Astrocyte (in vitro differentiated cells and primary cell): ENCODE measurements around the gene COQ9.

Experiments used
- EZH2 ChIP-seq: IDR thresholded peaks from 2 replicates; pipeline ENCODE4 v1.6.1; 2012; ENCODE audit warnings: mild to moderate bottlenecking, low read length, inconsistent platforms; ENCODE audit not compliant: insufficient read depth
- TF ChIP-seq, protein P1 (sequence below): IDR thresholded peaks from 2 replicates; pipeline ENCODE4 v1.5.1; 2011; ENCODE audit warnings: low read depth, mild to moderate bottlenecking, inconsistent platforms, low read length, moderate library complexity; ENCODE audit not compliant: insufficient read depth

DNA sequence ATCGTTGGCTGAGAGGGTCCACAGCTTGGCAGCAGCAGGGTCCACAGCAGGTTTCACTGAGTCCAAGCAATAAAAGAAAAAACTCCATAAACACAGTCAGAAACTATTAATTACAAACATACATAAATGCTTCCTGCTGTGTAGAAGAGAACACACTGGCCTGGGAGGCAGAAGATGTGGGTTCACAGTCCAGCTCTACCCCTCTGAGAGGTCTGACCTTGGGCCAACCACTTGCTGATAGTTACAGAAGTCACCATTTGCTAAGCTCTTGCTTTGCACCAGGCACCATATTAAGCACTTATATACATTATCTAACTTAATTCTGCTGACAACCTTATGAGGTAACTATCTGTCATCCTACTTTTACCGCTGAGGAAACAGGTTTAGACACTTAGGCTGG lies 14.8 kb upstream of the COQ9 start:
- TF ChIP-seq, protein P1, sequence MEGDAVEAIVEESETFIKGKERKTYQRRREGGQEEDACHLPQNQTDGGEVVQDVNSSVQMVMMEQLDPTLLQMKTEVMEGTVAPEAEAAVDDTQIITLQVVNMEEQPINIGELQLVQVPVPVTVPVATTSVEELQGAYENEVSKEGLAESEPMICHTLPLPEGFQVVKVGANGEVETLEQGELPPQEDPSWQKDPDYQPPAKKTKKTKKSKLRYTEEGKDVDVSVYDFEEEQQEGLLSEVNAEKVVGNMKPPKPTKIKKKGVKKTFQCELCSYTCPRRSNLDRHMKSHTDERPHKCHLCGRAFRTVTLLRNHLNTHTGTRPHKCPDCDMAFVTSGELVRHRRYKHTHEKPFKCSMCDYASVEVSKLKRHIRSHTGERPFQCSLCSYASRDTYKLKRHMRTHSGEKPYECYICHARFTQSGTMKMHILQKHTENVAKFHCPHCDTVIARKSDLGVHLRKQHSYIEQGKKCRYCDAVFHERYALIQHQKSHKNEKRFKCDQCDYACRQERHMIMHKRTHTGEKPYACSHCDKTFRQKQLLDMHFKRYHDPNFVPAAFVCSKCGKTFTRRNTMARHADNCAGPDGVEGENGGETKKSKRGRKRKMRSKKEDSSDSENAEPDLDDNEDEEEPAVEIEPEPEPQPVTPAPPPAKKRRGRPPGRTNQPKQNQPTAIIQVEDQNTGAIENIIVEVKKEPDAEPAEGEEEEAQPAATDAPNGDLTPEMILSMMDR = no peak
- no peak for TF ChIP-seq EZH2
